Chondrocyte (in vitro differentiated cells): ENCODE results near the gene DHX35. TPM values are rescaled to one million over a fixed set of nuclear protein-coding genes. Genes with fewer than 3 reads are reported as not detected.

ENCODE experiments used
- DNase-seq: peaks from one replicate; pipeline ENCODE4 v3.0.0; 2021; ENCODE audit warnings: mixed read lengths, low spot score
- H3K27ac Mint-ChIP-seq: one replicate; pipeline ENCODE4 v1.8.0; 2021; ENCODE audit warnings: mild to moderate bottlenecking, moderate library complexity, mixed read lengths; ENCODE audit not compliant: unreplicated experiment
- H3K27me3 Mint-ChIP-seq: 2 replicates; pipeline ENCODE4 v1.8.0; 2021; ENCODE audit warnings: low read depth, mixed read lengths
- H3K36me3 Mint-ChIP-seq: 2 replicates; pipeline ENCODE4 v1.8.0; 2021; ENCODE audit warnings: low read depth, mixed read lengths
- H3K4me1 Mint-ChIP-seq: 2 replicates; pipeline ENCODE4 v1.8.0; 2021; ENCODE audit warnings: low read depth, mild to moderate bottlenecking, mixed read lengths
- H3K4me3 Mint-ChIP-seq: one replicate; pipeline ENCODE4 v1.8.0; 2021; ENCODE audit warnings: mild to moderate bottlenecking, moderate library complexity, mixed read lengths; ENCODE audit not compliant: unreplicated experiment
- H3K9me3 Mint-ChIP-seq: 2 replicates; pipeline ENCODE4 v1.8.0; 2021; ENCODE audit warnings: low read depth, mixed read lengths
- CTCF ChIP-seq: fragments of 200-600 bp; sonication (generic); IDR thresholded peaks from 2 replicates; pipeline ENCODE4 v1.5.0; 2021; ENCODE audit warnings: antibody characterized with exemption, mild to moderate bottlenecking, moderate library complexity
- total RNA-seq: library from RNA; stranded (reverse); gene quantifications from 3 replicates; pipeline ENCODE4 v1.2.1, GENCODE V29; 2021

The DHX35 gene
- total RNA-seq, 1 donor from 2014 or later, result 7.8 TPM

GRCh38 chr20:39089029-39089428, 126.9 kb downstream of the DHX35 start:
- Mint-ChIP-seq H3K36me3 (no peaks in the 10 kb centered on the region), H3K9me3 (peaks cover 9% of the 10 kb centered on the region), H3K4me1 (no peaks in the 10 kb centered on the region), H3K27me3 (peaks cover 22% of the 10 kb centered on the region), H3K4me3 (no peak overlapping the region), H3K27ac (no peak overlapping the region)
- DNase-seq, result no peak
- no peak for TF ChIP-seq CTCF

Other genes starting within 250 kb of the DHX35 start
- not detected in 3 replicates for gene SLC32A1, start 237.9 kb upstream of the DHX35 start, total RNA-seq
- 4.1 to 5.2 TPM (median 4.9 TPM) in 3 replicates for gene ACTR5, start 213.9 kb upstream of the DHX35 start, total RNA-seq
- gene PPP1R16B, start 156.6 kb upstream of the DHX35 start, total RNA-seq, result not detected in 3 replicates
- 1.5 to 4.8 TPM (median 4.5 TPM) in 3 replicates for gene FAM83D, start 35.9 kb upstream of the DHX35 start, total RNA-seq